ENCODE measurements around the gene ZNF358.

Gene ZNF358

GRCh38 chr19:7515645-7516151, at the start of gene ZNF358:
Gene ZNF358 (plus strand): TSS chr19:7516103. CDS start chr19:7519243, 3,140 bp downstream.
- no peaks in the 10 kb centered on the region for H3K9me3 ChIP-seq
- H3K4me3 ChIP-seq: peak within 1 kb of the TSS; percentile 50
- H3K4me1 ChIP-seq: peaks cover 4% of the 10 kb centered on the region
- no peaks in the 10 kb centered on the region for H3K27me3 ChIP-seq (ENCODE audit: low read depth)
- no peaks in the 10 kb centered on the region for H3K36me3 ChIP-seq (replicated peaks)
- in situ Hi-C loops (cut with MboI; ENCODE audit: low sequenced_read_pairs): no loop called here
- DNase-seq (ENCODE audit: low spot score in 2 of 2): peak; percentile 78 to 92

DNA sequence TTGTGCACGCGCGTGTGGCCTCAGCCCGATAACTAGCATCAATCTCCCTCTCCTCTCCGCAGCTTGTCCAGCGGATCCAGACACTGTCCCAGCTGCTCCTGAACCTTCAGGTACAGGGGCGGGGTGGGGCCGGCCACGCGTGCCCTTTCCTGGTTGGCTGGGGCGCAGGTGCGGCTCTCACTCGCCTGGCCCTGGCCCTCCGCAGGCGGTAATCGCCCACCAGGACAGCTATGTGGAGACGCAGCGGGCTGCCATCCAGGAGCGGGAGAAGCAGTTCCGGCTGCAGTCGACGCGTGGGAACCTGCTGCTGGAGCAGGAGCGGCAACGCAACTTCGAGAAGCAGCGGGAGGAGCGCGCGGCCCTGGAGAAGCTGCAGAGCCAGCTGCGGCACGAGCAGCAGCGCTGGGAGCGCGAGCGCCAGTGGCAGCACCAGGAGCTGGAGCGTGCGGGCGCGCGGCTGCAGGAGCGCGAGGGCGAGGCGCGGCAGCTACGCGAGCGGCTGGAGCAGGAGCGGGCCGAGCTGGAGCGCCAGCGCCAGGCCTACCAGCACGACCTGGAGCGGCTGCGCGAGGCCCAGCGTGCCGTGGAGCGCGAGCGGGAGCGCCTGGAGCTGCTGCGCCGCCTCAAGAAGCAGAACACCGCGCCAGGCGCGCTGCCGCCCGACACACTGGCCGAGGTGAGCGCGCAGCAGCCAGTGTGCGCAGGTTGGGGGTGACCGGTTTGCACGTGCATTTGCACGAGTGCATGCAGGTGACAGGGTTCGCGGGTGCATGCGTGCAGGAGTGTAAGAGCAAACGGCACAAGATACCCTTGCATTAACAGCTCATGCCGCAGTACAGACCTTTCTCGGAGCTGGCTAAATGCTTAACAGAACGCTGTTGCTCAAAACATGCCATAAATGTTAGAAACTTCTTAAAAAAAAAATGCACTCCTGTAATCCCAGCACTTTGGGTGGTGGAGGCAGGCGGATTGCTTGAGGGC, 48.6 kb upstream of the ZNF358 start:
- Histone ChIP-seq H3K4me1 (no peaks in the 10 kb centered on the region), H3K9me3 (no peaks in the 10 kb centered on the region), H3K36me3 (replicated peaks) (peaks cover 8% of the 10 kb centered on the region), H3K27me3 (ENCODE audit: low read depth) (no peaks in the 10 kb centered on the region), H3K4me3 (no peak overlapping the region)
- DNase-seq (ENCODE audit: low spot score in 2 of 2): no peak
- in situ Hi-C loops (cut with MboI; ENCODE audit: low sequenced_read_pairs): no loop called here

DNA sequence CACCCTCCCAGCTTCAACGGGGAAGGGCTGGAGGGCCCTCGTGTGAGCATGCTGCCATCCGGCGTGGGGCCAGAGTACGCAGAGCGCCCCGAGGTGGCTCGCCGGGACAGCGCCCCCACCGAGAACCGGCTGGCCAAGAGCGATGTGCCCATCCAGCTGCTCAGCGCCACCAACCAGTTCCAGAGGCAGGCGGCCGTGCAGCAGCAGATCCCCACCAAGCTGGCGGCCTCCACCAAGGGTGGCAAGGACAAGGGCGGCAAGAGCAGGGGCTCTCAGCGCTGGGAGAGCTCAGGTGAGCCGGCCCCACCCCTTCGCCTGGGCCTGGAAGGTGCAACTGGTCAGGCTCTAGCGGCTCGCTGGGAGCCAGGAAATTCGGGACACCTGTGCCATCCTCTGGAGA, 47.1 kb upstream of the ZNF358 start:
- in situ Hi-C loops (cut with MboI; ENCODE audit: low sequenced_read_pairs): no loop called here
- H3K27me3 ChIP-seq (ENCODE audit: low read depth): no peaks in the 10 kb centered on the region
- H3K36me3 ChIP-seq (replicated peaks): peaks cover 6% of the 10 kb centered on the region
- no peaks in the 10 kb centered on the region for H3K4me1 ChIP-seq
- H3K4me3 ChIP-seq: no peak overlapping the region
- DNase-seq (ENCODE audit: low spot score in 2 of 2): no peak
- no peaks in the 10 kb centered on the region for H3K9me3 ChIP-seq

DNA sequence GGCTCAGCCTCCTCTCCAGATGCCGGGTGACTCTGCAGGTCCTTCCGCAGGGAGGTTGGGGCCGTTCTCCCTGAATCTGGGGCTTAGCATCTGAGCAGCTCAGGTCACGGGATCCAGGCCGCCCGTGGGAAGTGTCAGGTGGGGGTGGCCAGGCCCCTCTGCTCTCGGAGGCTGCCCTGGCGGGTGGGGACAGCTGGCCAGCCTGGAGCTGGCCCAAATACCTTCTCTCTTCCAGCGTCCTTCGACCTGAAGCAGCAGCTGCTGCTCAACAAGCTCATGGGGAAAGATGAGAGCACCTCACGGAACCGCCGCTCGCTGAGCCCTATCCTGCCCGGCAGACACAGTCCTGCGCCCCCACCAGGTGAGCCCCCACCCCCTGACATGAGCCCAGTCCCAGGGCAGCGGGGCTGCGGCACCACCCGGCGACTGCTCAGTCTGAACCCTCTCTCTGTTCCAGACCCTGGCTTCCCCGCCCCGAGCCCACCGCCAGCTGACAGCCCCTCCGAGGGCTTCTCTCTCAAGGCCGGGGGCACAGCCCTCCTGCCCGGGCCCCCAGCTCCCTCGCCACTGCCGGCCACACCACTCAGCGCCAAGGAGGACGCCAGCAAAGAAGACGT, 46.1 kb upstream of the ZNF358 start:
- Histone ChIP-seq H3K27me3 (ENCODE audit: low read depth) (no peaks in the 10 kb centered on the region), H3K4me3 (no peak overlapping the region), H3K4me1 (no peaks in the 10 kb centered on the region), H3K9me3 (no peaks in the 10 kb centered on the region), H3K36me3 (replicated peaks) (no peaks in the 10 kb centered on the region; the same call in none of the 2 replicates)
- no peak for DNase-seq (ENCODE audit: low spot score in 2 of 2)
- in situ Hi-C loops (cut with MboI; ENCODE audit: low sequenced_read_pairs): no loop called here

DNA sequence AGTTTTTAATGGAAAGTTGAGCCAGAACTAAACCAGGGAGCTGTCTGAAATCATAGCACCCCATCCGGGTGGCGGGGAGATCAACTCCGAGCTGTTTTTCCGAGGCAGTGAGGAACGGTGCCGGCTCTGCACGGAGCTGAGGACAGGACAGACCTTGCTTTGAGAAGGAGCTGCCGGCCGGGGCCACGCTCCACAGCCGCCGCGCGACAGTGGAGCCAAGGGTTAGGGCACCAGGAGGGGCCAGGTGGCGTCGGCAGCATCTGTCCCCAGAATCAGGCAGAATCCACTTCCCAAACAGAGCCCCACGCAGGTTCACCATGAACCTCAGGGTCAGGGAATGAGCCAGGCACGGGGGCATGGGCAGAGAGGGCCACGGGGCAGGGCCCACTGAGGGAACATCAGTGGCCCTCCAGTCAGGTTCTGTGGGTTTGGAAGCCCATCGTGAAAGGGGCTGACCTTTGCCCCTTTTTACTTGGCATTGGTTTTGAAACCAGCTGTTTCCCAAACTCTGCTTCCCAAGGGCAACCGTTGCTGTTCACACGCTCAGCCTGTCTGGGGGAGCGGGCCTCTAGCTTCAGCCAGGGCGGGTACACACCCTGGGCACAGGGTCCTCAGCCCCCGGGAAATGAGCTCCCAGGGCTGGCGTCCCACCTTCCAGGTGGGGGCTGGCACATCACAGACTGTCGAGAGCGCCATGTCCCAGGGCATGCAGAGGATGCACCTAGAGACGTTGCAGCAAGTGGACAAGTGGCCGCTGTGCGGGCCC, 45.2 kb upstream of the ZNF358 start:
- in situ Hi-C loops (cut with MboI; ENCODE audit: low sequenced_read_pairs): no loop called here
- Histone ChIP-seq H3K9me3 (no peaks in the 10 kb centered on the region), H3K36me3 (replicated peaks) (no peaks in the 10 kb centered on the region; the same call in none of the 2 replicates), H3K4me1 (no peaks in the 10 kb centered on the region), H3K4me3 (no peak overlapping the region), H3K27me3 (ENCODE audit: low read depth) (no peaks in the 10 kb centered on the region)
- DNase-seq (ENCODE audit: low spot score in 2 of 2): no peak

- no peaks in the 10 kb centered on the region for H3K4me1 ChIP-seq
- H3K9me3 ChIP-seq: no peaks in the 10 kb centered on the region
- H3K4me3 ChIP-seq: no peak overlapping the region
- H3K36me3 ChIP-seq (replicated peaks): no peaks in the 10 kb centered on the region; the same call in none of the 2 replicates
- H3K27me3 ChIP-seq (ENCODE audit: low read depth): no peaks in the 10 kb centered on the region
- in situ Hi-C loops (cut with MboI; ENCODE audit: low sequenced_read_pairs): no loop called here
- DNase-seq (ENCODE audit: low spot score in 2 of 2): no peak
These were observed 43.9 kb upstream of the ZNF358 start for GRCh38 chr19:7471696-7472615.

DNA sequence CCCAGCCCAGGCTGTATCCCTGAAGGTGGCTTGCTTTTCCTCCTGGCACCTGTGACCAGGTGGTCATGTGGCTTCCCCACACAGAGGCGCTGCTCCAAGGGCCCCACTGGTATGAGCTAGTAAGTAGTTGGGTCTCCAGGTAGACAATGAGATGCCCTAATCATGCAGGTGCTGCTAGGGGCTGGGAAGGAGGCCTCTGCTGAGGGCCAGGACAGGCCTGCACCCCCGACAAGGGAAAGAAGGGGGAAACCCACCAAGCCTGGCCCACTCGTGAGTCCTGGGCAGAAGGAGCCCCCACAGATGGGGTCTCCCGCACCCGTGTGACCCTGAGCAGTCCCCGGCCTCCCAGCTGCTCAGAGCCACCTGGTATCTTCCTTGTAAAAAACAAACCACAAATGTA, 40.2 kb upstream of the ZNF358 start:
- in situ Hi-C loops (cut with MboI; ENCODE audit: low sequenced_read_pairs): no loop called here
- Histone ChIP-seq H3K4me3 (no peak overlapping the region), H3K9me3 (no peaks in the 10 kb centered on the region), H3K27me3 (ENCODE audit: low read depth) (no peaks in the 10 kb centered on the region), H3K36me3 (replicated peaks) (no peaks in the 10 kb centered on the region), H3K4me1 (no peaks in the 10 kb centered on the region)
- DNase-seq (ENCODE audit: low spot score in 2 of 2): no peak

DNA sequence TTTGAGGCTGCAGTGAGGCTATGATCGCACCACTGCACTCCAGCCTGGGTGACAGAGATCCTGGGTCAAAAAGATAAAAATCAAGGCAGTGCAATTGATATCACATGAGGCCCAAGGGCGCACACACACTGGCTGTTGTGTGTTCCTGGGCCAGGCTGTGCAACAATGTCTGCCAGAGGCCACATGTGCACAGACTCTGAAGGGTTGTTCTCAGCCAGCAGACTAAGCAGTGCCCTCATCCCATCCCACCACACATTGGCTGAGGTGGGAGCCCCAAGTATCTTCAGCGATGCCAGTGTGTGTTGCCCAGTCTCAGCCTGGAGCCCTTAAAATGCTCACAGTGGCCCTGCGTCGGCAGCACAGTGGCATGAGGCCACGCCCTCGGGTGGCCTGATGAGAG, 39.7 kb upstream of the ZNF358 start:
- no peak for DNase-seq (ENCODE audit: low spot score in 2 of 2)
- Histone ChIP-seq H3K9me3 (no peaks in the 10 kb centered on the region), H3K36me3 (replicated peaks) (no peaks in the 10 kb centered on the region), H3K27me3 (ENCODE audit: low read depth) (no peaks in the 10 kb centered on the region), H3K4me1 (no peaks in the 10 kb centered on the region), H3K4me3 (no peak overlapping the region)
- in situ Hi-C loops (cut with MboI; ENCODE audit: low sequenced_read_pairs): no loop called here

GRCh38 chr19:7476777-7477494, 39.0 kb upstream of the ZNF358 start:
- no peak for DNase-seq (ENCODE audit: low spot score in 2 of 2)
- Histone ChIP-seq H3K27me3 (ENCODE audit: low read depth) (no peaks in the 10 kb centered on the region), H3K36me3 (replicated peaks) (no peaks in the 10 kb centered on the region), H3K9me3 (no peaks in the 10 kb centered on the region), H3K4me1 (no peaks in the 10 kb centered on the region), H3K4me3 (no peak overlapping the region)
- in situ Hi-C loops (cut with MboI; ENCODE audit: low sequenced_read_pairs): no loop called here

GRCh38 chr19:7477758-7478157, 38.1 kb upstream of the ZNF358 start:
- Histone ChIP-seq H3K36me3 (replicated peaks) (no peaks in the 10 kb centered on the region), H3K9me3 (no peaks in the 10 kb centered on the region), H3K4me3 (no peak overlapping the region), H3K4me1 (no peaks in the 10 kb centered on the region), H3K27me3 (ENCODE audit: low read depth) (no peaks in the 10 kb centered on the region)
- in situ Hi-C loops (cut with MboI; ENCODE audit: low sequenced_read_pairs): no loop called here
- no peak for DNase-seq (ENCODE audit: low spot score in 2 of 2)

- no peaks in the 10 kb centered on the region for H3K27me3 ChIP-seq (ENCODE audit: low read depth)
- in situ Hi-C loops (cut with MboI; ENCODE audit: low sequenced_read_pairs): no loop called here
- H3K4me1 ChIP-seq: no peaks in the 10 kb centered on the region; the same call in 1 of the 2 replicates
- H3K9me3 ChIP-seq: no peaks in the 10 kb centered on the region
- no peaks in the 10 kb centered on the region for H3K36me3 ChIP-seq (replicated peaks)
- no peak for DNase-seq (ENCODE audit: low spot score in 2 of 2)
- H3K4me3 ChIP-seq: no peak overlapping the region
These were observed 37.6 kb upstream of the ZNF358 start for GRCh38 chr19:7478173-7478842.

DNA sequence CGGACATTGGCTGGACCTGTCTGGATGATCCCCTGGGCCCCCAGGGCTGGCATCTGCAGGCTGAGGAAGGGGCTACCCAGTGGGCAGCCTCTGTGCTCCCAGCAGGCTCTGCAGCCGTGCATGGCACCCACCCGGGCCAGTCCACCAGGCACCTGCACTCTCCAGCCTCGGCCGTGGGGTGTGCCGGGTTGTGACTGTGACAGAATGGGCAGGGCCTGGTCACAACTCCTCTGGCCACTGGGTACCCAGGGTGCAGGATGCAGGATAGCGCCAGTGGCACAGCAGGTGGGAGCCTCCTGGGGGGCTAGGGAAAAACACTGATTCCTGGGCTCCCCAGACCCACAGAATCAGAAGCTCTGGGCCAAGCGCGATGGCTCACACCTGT, 37.1 kb upstream of the ZNF358 start:
- in situ Hi-C loops (cut with MboI; ENCODE audit: low sequenced_read_pairs): no loop called here
- Histone ChIP-seq H3K9me3 (no peaks in the 10 kb centered on the region), H3K4me3 (no peak overlapping the region), H3K4me1 (no peaks in the 10 kb centered on the region; the same call in 1 of the 2 replicates), H3K36me3 (replicated peaks) (no peaks in the 10 kb centered on the region), H3K27me3 (ENCODE audit: low read depth) (no peaks in the 10 kb centered on the region)
- DNase-seq (ENCODE audit: low spot score in 2 of 2): no peak

Data from HAP-1 (cell line).